SK-N-SH (cell line): Measurements from ENCODE around the gene SYCN.

ENCODE experiments used
- CTCF ChIP-seq: fragments of 200-600 bp; sonication (generic); IDR thresholded peaks from 2 replicates; pipeline ENCODE4 v1.6.1; 2017; ENCODE audit warnings: antibody characterized with exemption, mild to moderate bottlenecking, moderate library complexity
- EP300 ChIP-seq, 2 experiments: IDR thresholded peaks; 2 replicates each; pipeline versions ENCODE4 v1.4.0 to v1.6.1; 2012; ENCODE audit warnings: borderline replicate concordance in 1 of 2, low read depth in 1 of 2, low read length in 1 of 2
- GATA2 ChIP-seq: sonication (generic); formaldehyde crosslinking; IDR thresholded peaks from 2 replicates; pipeline ENCODE4 v1.5.0; 2020; ENCODE audit warnings: mild to moderate bottlenecking, missing genetic modification reagents
- MAX ChIP-seq: IDR thresholded peaks from 2 replicates; pipeline ENCODE4 v1.4.0; 2012; ENCODE audit warnings: low read depth
- SIN3A ChIP-seq: IDR thresholded peaks from 2 replicates; pipeline ENCODE4 v1.6.1; 2012; ENCODE audit warnings: low read depth, mild to moderate bottlenecking, low read length, moderate library complexity, borderline replicate concordance
- SMC3 ChIP-seq: IDR thresholded peaks from 2 replicates; pipeline ENCODE4 v1.6.1; 2012; ENCODE audit warnings: low read depth, low read length, improper control_type of control experiment

- TF ChIP-seq CTCF = no peak
- no peak for TF ChIP-seq EP300 (IDR thresholded peaks at IDR 0.05; ENCODE audit: borderline replicate concordance in 1 of 2, low read depth in 1 of 2, low read length in 1 of 2)
- TF ChIP-seq SIN3A = no peak
- no peak for TF ChIP-seq SMC3
- TF ChIP-seq GATA2 (CRISPR knock-in tag) = no peak
- TF ChIP-seq MAX = no peak
Measured at GRCh38 chr19:39156326-39157230, 47.5 kb downstream of the SYCN start.
